AG04450 (cell line): ENCODE measurements around the gene OSBPL2. TPM values are rescaled to one million over a fixed set of nuclear protein-coding genes. Genes with fewer than 3 reads are reported as not detected.
A peak's percentile ranks its signal among the peaks of the same experiment; 100 is the strongest.

ENCODE experiments used
- CTCF ChIA-PET: fragments of 300-600, 350-600 bp; formaldehyde crosslinking; extraction: SDS; loops from one replicate; lab custom pipeline; 2022; ENCODE audit warnings: antibody characterized with exemption, inconsistent platforms; lab: Charles Lee
- POLR2A ChIA-PET: fragments of 350-600 bp; formaldehyde crosslinking; extraction: SDS; loops from one replicate; lab custom pipeline; 2021; ENCODE audit warnings: antibody characterized with exemption, inconsistent platforms; lab: Yijun Ruan, JAX
- DNase-seq: peaks from one replicate; pipeline ENCODE4 v3.0.0-alpha.2; 2011; ENCODE audit warnings: low read depth, low spot score
- H3K27ac ChIP-seq: one replicate; pipeline ENCODE4 v1.5.1; 2012; ENCODE audit warnings: low read depth, low read length, control low read depth
- H3K27me3 ChIP-seq: one replicate; pipeline ENCODE4 v1.6.0; 2012; ENCODE audit warnings: low read length; ENCODE audit not compliant: control insufficient read depth, insufficient read depth
- H3K4me3 ChIP-seq: 2 replicates; pipeline ENCODE4 v1.5.1; 2011; ENCODE audit warnings: mild to moderate bottlenecking, low read depth, low read length, control low read depth
- H3K9me3 ChIP-seq: 2 replicates; pipeline ENCODE4 v1.5.1; 2012; ENCODE audit warnings: low read length; ENCODE audit not compliant: control insufficient read depth, insufficient read depth
- CTCF ChIP-seq: IDR thresholded peaks from 2 replicates; pipeline ENCODE4 v1.5.1; 2011; ENCODE audit warnings: low read depth, low read length, control low read depth, inconsistent platforms
- polyA minus RNA-seq: library from RNA; depleted of rRNA, polyadenylated mRNA; stranded (reverse); fragments of >200 nt; gene quantifications from 2 replicates; pipeline ENCODE4 v1.2.3, GENCODE V29; 2011; rRNA and poly(A)+ RNA removed
- polyA plus RNA-seq: library from polyadenylated mRNA; depleted of rRNA; stranded (reverse); fragments of >200 nt; gene quantifications from 2 replicates; pipeline ENCODE4 v1.2.3, GENCODE V29; 2011; rRNA removed

Gene OSBPL2
- polyA plus RNA-seq (18.0 and 18.5 TPM in 2 replicates), polyA minus RNA-seq (24.2 and 26.2 TPM in 2 replicates)

DNA sequence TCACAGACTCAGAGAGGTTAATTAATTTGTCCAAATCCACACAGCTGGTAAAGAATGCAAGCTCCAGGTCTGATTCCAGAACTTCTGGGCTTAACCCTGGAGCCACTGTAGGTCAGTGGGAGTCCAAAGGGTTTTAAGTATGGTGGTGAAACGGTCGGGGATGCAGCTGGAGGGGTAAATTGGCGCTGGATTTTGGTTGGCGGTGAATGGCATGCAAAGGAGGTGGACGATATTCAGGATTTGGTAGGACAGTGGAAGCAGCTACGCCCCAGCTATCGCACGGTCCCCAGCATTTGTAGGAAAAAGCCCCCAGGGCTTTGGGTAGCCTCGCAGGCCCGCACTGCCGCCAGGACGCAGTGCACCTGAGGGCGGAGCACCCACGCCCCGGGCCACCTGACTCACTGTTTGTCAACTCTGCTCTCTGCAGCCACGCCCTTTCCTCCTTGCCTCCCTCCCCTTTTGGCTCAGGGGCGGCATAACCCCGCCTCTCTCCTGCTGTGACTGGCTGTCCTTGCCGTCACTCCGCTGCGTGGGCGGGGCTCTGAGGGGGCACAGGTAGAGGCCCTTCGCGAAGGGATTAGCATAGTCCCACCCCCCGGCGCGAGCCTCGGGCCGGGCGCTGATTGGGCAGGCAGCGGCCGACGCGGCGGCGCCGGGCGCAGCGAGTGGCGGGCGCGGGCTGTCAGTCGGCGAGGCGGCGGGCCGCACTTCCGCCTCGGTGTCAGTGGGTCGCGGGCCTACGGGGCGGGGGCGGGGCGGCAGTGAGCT lies at the start of gene OSBPL2:
Gene OSBPL2, plus strand, starts transcription at position 721 of the 768 bp plus-strand sequence. CDS start 17,664 bp downstream, outside the sequence.
- DNase-seq, result peak; percentile 91
- ChIA-PET CTCF (interaction anchor here (0.9 kb wide), 1 partner anchor 23 kb away, joined by 3 read pairs; no protein-coding TSS in a partner anchor), POLR2A (no interaction called here)
- TF ChIP-seq CTCF, result no peak
- Histone ChIP-seq H3K27me3 (peaks cover 6% of the 10 kb centered on the region), H3K4me3 (peak within 1 kb of the TSS; percentile 90), H3K9me3 (no peaks in the 10 kb centered on the region; the same call in none of the 2 replicates), H3K27ac (no peak within 1 kb of the TSS)

DNA sequence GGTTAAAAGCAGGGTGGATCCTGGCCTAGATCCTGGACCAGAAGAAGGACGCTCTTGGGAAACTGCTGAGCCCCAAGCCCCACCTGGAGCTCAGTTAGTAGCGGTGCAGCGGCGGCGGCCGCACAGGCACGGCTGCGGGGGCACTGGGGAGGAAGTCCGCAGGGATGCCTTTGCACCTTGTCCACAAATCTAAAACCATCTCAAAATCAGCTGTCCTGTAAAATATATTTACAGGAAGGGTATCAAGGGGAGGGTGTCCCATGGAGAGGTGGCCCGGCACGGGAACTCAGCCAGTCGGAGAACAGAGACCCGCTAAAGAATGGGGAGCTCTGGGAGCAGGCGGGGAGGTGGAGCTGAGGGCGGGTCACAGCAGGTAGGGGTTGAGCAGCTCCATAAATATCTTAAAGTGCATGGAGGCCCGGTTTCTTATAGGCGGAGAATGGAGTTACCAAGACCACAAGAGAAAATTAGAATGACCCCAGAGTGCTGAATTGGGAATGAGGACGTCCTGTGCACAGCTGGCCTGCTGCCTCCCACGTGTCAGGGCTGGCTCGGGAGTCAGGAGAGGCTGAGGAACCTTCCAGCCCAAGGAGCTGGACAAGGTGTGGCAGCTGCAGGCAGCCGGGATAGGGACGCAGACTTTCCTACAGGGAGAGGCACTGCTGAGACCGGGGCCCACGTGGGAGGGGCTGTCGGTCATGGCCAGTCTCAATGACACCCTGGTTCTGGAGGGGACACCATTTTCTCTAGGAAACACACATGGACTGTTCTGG lies 47.5 kb upstream of the OSBPL2 start:
- no peak for TF ChIP-seq CTCF
- H3K4me3 ChIP-seq, result no peak overlapping the region
- ChIA-PET CTCF (no interaction called here), POLR2A (no interaction called here)
- no peaks in the 10 kb centered on the region for H3K9me3 ChIP-seq
- no peak overlapping the region for H3K27ac ChIP-seq
- H3K27me3 ChIP-seq, result no peaks in the 10 kb centered on the region
- DNase-seq, result no peak

- ChIA-PET POLR2A (no interaction called here), CTCF (interaction anchor here (0.5 kb wide), 1 partner anchor 110 kb away, joined by 5 read pairs; no protein-coding TSS in a partner anchor)
- H3K9me3 ChIP-seq, result no peaks in the 10 kb centered on the region
- no peak for TF ChIP-seq CTCF
- no peak for DNase-seq
- H3K4me3 ChIP-seq, result no peak overlapping the region
- no peak overlapping the region for H3K27ac ChIP-seq
- no peaks in the 10 kb centered on the region for H3K27me3 ChIP-seq
Observed at GRCh38 chr20:62191781-62192559, 46.4 kb upstream of the OSBPL2 start.

DNA sequence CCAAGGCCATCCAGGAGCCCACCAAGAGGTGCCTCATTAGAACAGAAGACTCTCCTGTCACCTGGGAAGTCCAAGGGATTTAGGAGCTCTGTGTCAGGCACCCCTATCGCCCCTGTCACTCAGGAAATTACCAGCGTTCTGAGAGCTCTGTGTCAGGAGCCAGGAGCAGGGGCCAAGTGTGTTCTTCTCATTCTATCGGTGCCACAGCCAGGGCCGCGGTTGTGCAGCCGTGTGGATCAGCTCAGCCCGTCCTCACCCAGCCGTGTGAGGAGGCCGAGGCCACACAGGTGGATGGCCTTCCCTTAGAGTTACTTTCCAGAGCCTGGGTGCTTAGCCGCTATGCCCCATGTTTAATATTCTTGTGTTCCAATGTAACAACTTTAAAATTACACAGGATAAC lies 45.7 kb upstream of the OSBPL2 start:
- TF ChIP-seq CTCF, result no peak
- no peak overlapping the region for H3K4me3 ChIP-seq
- CTCF ChIA-PET, result no interaction called here
- POLR2A ChIA-PET, result no interaction called here
- H3K27me3 ChIP-seq, result no peaks in the 10 kb centered on the region
- H3K27ac ChIP-seq, result no peak overlapping the region
- no peak for DNase-seq
- no peaks in the 10 kb centered on the region for H3K9me3 ChIP-seq
